ENCODE data around the gene PACRG.

The PACRG gene

DNA sequence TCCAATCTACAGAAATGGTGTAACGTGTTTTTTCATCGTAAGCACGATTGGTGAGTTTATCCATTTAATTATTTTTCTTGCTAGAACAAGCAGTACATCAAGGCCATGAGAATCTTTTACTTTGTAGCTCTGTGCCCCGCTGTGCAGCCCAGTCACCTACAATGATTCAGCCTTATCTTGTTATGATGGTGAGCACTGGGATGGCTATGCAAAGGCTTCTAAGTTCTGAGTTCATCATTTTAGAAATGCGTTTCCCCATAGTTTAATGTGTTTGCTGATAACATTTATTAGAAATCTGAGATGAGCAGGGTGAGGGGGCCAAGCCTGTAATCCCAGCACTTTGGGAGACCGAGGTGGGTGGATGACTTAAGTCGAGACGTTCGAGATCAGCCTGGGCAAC lies 575.0 kb downstream of the PACRG start:
- H3K4me3 ChIP-seq (ENCODE audit: severe bottlenecking) = no peak overlapping the region

DNA sequence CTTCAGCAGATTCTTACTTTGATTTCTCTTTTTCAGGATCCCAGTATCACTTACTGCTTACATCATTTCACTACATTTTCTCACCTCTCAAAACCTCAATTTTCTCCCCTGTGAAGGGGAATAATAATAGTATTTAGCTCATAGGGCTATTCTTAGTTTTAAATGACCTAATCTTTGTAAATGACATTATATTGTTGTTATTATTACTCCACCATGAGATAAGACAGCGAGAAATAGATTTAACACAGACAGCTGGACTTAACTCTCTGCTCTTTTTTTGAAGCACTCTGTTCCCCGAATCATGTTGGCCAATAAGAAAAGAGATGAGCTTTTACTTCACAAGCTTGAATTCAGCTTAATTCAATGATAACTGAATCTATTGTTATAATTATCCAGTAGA lies 578.2 kb downstream of the PACRG start:
- TF ChIP-seq, protein P1, sequence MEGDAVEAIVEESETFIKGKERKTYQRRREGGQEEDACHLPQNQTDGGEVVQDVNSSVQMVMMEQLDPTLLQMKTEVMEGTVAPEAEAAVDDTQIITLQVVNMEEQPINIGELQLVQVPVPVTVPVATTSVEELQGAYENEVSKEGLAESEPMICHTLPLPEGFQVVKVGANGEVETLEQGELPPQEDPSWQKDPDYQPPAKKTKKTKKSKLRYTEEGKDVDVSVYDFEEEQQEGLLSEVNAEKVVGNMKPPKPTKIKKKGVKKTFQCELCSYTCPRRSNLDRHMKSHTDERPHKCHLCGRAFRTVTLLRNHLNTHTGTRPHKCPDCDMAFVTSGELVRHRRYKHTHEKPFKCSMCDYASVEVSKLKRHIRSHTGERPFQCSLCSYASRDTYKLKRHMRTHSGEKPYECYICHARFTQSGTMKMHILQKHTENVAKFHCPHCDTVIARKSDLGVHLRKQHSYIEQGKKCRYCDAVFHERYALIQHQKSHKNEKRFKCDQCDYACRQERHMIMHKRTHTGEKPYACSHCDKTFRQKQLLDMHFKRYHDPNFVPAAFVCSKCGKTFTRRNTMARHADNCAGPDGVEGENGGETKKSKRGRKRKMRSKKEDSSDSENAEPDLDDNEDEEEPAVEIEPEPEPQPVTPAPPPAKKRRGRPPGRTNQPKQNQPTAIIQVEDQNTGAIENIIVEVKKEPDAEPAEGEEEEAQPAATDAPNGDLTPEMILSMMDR (IDR thresholded peaks at IDR 0.05; ENCODE audit: poor library complexity, severe bottlenecking) = no peak
- Histone ChIP-seq H3K27me3 (ENCODE audit: insufficient read depth, poor library complexity, severe bottlenecking) (no peaks in the 10 kb centered on the region), H3K36me3 (ENCODE audit: low read depth) (no peaks in the 10 kb centered on the region), H3K4me3 (ENCODE audit: severe bottlenecking) (no peak overlapping the region), H3K4me1 (ENCODE audit: insufficient read depth, poor library complexity, severe bottlenecking) (peaks cover 22% of the 10 kb centered on the region), H3K27ac (ENCODE audit: poor library complexity, severe bottlenecking) (no peak overlapping the region), H3K9me3 (ENCODE audit: severe bottlenecking) (no peaks in the 10 kb centered on the region)
- no peak for ATAC-seq (ENCODE audit: low read depth)
- DNase-seq (ENCODE audit: low spot score) = no peak

More for the DNA sequence above, 575.0 kb downstream of the PACRG start:
- DNase-seq (ENCODE audit: low spot score) = no peak
- ATAC-seq (ENCODE audit: low read depth) = no peak
- Histone ChIP-seq H3K27me3 (ENCODE audit: insufficient read depth, poor library complexity, severe bottlenecking) (no peaks in the 10 kb centered on the region), H3K4me1 (ENCODE audit: insufficient read depth, poor library complexity, severe bottlenecking) (no peaks in the 10 kb centered on the region), H3K27ac (ENCODE audit: poor library complexity, severe bottlenecking) (no peak overlapping the region), H3K36me3 (ENCODE audit: low read depth) (no peaks in the 10 kb centered on the region), H3K9me3 (ENCODE audit: severe bottlenecking) (no peaks in the 10 kb centered on the region)
- TF ChIP-seq, protein P1 (IDR thresholded peaks at IDR 0.05; ENCODE audit: poor library complexity, severe bottlenecking) = no peak

DNA sequence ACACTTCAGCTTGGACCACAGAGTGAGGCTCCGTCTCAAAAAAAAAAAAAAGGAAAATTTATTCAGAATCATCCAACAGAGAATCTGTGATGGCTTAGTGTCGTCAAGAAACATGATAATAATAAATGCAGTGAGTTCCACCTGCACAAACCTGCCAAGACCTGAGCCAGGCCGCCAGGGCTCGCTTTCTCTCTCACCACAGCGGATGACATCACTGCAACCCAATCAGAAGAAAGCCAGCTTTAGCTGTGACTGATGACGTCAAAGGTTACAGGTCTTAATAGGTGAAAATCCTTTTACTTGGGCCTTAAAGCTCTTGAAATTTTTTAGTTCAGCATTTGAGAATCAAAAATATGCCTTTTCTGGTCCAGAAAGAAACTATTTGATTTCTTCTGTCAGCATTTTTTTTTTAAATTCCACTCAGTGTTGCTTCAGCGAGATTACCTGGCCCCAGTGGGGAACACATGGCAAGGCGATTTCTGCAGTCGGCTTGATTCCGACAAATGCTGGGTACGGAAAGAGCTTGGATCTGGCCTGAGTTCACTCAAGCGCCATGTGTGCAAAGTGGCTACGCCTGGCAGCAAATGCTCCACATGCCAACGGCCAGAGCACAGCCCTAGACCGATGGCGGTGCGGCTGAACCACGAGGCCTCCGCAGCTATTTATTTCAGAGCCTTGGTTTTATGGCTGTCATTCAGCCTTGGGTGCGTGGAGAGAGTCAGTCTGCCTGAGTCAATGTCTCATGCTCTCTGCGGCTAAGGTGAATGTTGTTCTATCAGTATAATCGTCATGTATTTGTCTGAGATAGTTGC lies 581.1 kb downstream of the PACRG start:
- Histone ChIP-seq H3K27me3 (ENCODE audit: insufficient read depth, poor library complexity, severe bottlenecking) (no peaks in the 10 kb centered on the region), H3K9me3 (ENCODE audit: severe bottlenecking) (no peaks in the 10 kb centered on the region), H3K4me3 (ENCODE audit: severe bottlenecking) (no peak overlapping the region), H3K27ac (ENCODE audit: poor library complexity, severe bottlenecking) (peak overlapping the region; percentile 93), H3K36me3 (ENCODE audit: low read depth) (no peaks in the 10 kb centered on the region), H3K4me1 (ENCODE audit: insufficient read depth, poor library complexity, severe bottlenecking) (peaks cover 31% of the 10 kb centered on the region)
- TF ChIP-seq, protein P1 (IDR thresholded peaks at IDR 0.05; ENCODE audit: poor library complexity, severe bottlenecking) = no peak
- no peak for DNase-seq (ENCODE audit: low spot score)
- no peak for ATAC-seq (ENCODE audit: low read depth)

DNA sequence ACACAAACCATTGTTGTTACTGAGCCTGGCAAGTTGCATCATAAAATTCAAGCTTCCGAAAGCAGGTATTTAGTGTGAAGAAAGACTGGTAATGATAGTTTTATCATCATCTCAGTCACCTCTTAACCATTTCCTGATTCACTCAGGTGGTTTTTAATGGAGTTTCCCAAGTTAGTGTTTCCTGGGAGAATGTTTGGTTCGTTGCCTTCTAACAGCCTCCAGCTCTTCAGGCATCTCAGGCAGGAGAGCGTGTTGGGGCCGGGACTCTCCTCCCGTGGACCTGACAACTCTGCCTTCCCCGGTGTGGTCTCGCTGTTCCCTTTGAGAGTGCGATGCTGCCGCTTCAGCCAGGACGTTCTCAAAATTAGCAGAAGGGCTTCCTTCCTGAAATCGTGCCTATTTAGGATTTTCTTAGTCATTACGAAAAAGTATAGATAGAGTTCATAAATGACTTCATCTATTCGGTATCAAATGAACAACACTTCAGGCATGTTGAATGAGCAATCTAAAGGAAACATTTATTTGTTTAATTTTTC lies 581.8 kb downstream of the PACRG start:
- Histone ChIP-seq H3K36me3 (ENCODE audit: low read depth) (no peaks in the 10 kb centered on the region), H3K9me3 (ENCODE audit: severe bottlenecking) (no peaks in the 10 kb centered on the region), H3K27ac (ENCODE audit: poor library complexity, severe bottlenecking) (peak overlapping the region; percentile 93), H3K4me1 (ENCODE audit: insufficient read depth, poor library complexity, severe bottlenecking) (peaks cover 31% of the 10 kb centered on the region), H3K4me3 (ENCODE audit: severe bottlenecking) (no peak overlapping the region), H3K27me3 (ENCODE audit: insufficient read depth, poor library complexity, severe bottlenecking) (no peaks in the 10 kb centered on the region)
- DNase-seq (ENCODE audit: low spot score) (no peak), ATAC-seq (ENCODE audit: low read depth) (peak; percentile 66)
- TF ChIP-seq, protein P1 (IDR thresholded peaks at IDR 0.05; ENCODE audit: poor library complexity, severe bottlenecking) = no peak
